ENCODE results near the gene KLHL11. TPM values are rescaled to one million over a fixed set of nuclear protein-coding genes. Genes with fewer than 3 reads are reported as not detected.
"Not testable (repeated sequence)": the region's sequence is repeated elsewhere in the genome, so short reads cannot be mapped to it uniquely, and the experiment has no call there.

Gene KLHL11
- total RNA-seq, 1 donor from 2014 or later: 15.5 TPM

- intact Hi-C loops (cut with micrococcal nuclease): not testable (repeated sequence)
Observed at GRCh38 chr17:41840781-41841180, 24.4 kb downstream of the KLHL11 start.

GRCh38 chr17:41839448-41839847 lies 25.8 kb downstream of the KLHL11 start:
- intact Hi-C loops (cut with micrococcal nuclease): loop anchor here (5.0 kb wide), 1 partner anchor 52 kb away; the partner anchor contains the start of gene JUP

GRCh38 chr17:41837761-41838538 lies 27.3 kb downstream of the KLHL11 start, which contains the start of gene KLHL10:
Gene KLHL10 (plus strand): TSS chr17:41837825. CDS start chr17:41837933, 108 bp downstream.
- intact Hi-C loops (cut with micrococcal nuclease): loop anchor here (5.0 kb wide), 1 partner anchor 51 kb away; the partner anchor contains the start of gene JUP

GRCh38 chr17:41836550-41837196 lies 28.6 kb downstream of the KLHL11 start:
- intact Hi-C loops (cut with micrococcal nuclease): loop anchor here (1.0 to 5.0 kb wide), 2 partner anchors 25 to 49 kb away; partner anchors contain the start of genes JUP and P3H4

GRCh38 chr17:41835800-41836549 lies 29.2 kb downstream of the KLHL11 start, which contains the start of gene NT5C3B:
Gene NT5C3B (minus strand): TSS chr17:41836232. CDS start chr17:41836193, 39 bp downstream.
- intact Hi-C loops (cut with micrococcal nuclease): loop anchor here (1.0 to 5.0 kb wide), 3 partner anchors 25 to 49 kb away; partner anchors contain the start of genes JUP, KLHL11 and P3H4

- intact Hi-C loops (cut with micrococcal nuclease): loop anchor here (1.0 to 5.0 kb wide), 2 partner anchors 30 to 48 kb away; partner anchors contain the start of genes JUP and KLHL11
Observed at GRCh38 chr17:41835214-41835799, 29.9 kb downstream of the KLHL11 start.

- intact Hi-C loops (cut with micrococcal nuclease): not testable (repeated sequence)
Observed at GRCh38 chr17:41829961-41830360, 35.3 kb downstream of the KLHL11 start.

- intact Hi-C loops (cut with micrococcal nuclease): no loop called here
Observed at GRCh38 chr17:41825175-41825845, 39.9 kb downstream of the KLHL11 start.

- intact Hi-C loops (cut with micrococcal nuclease): no loop called here
Observed at GRCh38 chr17:41824086-41824485, 41.1 kb downstream of the KLHL11 start.

GRCh38 chr17:41823580-41823979 lies 41.6 kb downstream of the KLHL11 start:
- intact Hi-C loops (cut with micrococcal nuclease): no loop called here

- intact Hi-C loops (cut with micrococcal nuclease): no loop called here
Observed at GRCh38 chr17:41823141-41823524, 42.1 kb downstream of the KLHL11 start.

- intact Hi-C loops (cut with micrococcal nuclease): no loop called here
Observed at GRCh38 chr17:41822216-41823140, 42.7 kb downstream of the KLHL11 start.

GRCh38 chr17:41821776-41822175 lies 43.4 kb downstream of the KLHL11 start:
- intact Hi-C loops (cut with micrococcal nuclease): no loop called here

- intact Hi-C loops (cut with micrococcal nuclease): no loop called here
Observed at GRCh38 chr17:41818024-41818423, 47.2 kb downstream of the KLHL11 start.

GRCh38 chr17:41816637-41817320 lies 48.4 kb downstream of the KLHL11 start:
- intact Hi-C loops (cut with micrococcal nuclease): no loop called here

- intact Hi-C loops (cut with micrococcal nuclease): no loop called here
Observed at GRCh38 chr17:41814195-41814594, 51.0 kb downstream of the KLHL11 start.

GRCh38 chr17:41813699-41814124 lies 51.5 kb downstream of the KLHL11 start:
- intact Hi-C loops (cut with micrococcal nuclease): no loop called here

- intact Hi-C loops (cut with micrococcal nuclease): no loop called here
Observed at GRCh38 chr17:41813152-41813680, 52.0 kb downstream of the KLHL11 start.
